NCI-H774 (cell line): ENCODE measurements around the gene WDR38.
"Not testable (repeated sequence)": the region's sequence is repeated elsewhere in the genome, so short reads cannot be mapped to it uniquely, and the experiment has no call there.

Source experiments
- DNase-seq: peaks from one replicate; lab custom pipeline; 2025; lab: John Stamatoyannopoulos, UW

WDR38 gene

GRCh38 chr9:124834591-124834990 is 18.7 kb upstream of the WDR38 start:
- no peak for DNase-seq

- no peak for DNase-seq
These were observed 18.2 kb upstream of the WDR38 start for GRCh38 chr9:124835026-124835557.

GRCh38 chr9:124838132-124838531 is 15.1 kb upstream of the WDR38 start:
- not testable (repeated sequence) for DNase-seq

- DNase-seq: not testable (repeated sequence)
These were observed 14.5 kb upstream of the WDR38 start for GRCh38 chr9:124838567-124839275.

- DNase-seq: no peak
These were observed 13.5 kb upstream of the WDR38 start for GRCh38 chr9:124839612-124840299.

- no peak for DNase-seq
These were observed 12.9 kb upstream of the WDR38 start for GRCh38 chr9:124840300-124840833.

GRCh38 chr9:124841075-124841821 is 12.0 kb upstream of the WDR38 start:
- no peak for DNase-seq

- DNase-seq: no peak
These were observed 9.7 kb upstream of the WDR38 start for GRCh38 chr9:124843456-124844034.

GRCh38 chr9:124844291-124844690 is 9.0 kb upstream of the WDR38 start:
- no peak for DNase-seq

- DNase-seq: not testable (repeated sequence)
These were observed 6.8 kb upstream of the WDR38 start for GRCh38 chr9:124846467-124846866.

- no peak for DNase-seq
These were observed 6.3 kb upstream of the WDR38 start for GRCh38 chr9:124846969-124847368.

GRCh38 chr9:124849801-124850200 is 3.5 kb upstream of the WDR38 start:
- no peak for DNase-seq

GRCh38 chr9:124852121-124852828 is 985 bp upstream of the WDR38 start:
- no peak for DNase-seq

- DNase-seq: no peak
These were observed 414 bp downstream of the WDR38 start for GRCh38 chr9:124853605-124854143.

GRCh38 chr9:124854161-124854560 is 901 bp downstream of the WDR38 start:
- DNase-seq: no peak

- DNase-seq: no peak
These were observed 1.6 kb downstream of the WDR38 start for GRCh38 chr9:124854822-124855221.

GRCh38 chr9:124855566-124855943 is 2.3 kb downstream of the WDR38 start:
- no peak for DNase-seq

- no peak for DNase-seq
These were observed 2.9 kb downstream of the WDR38 start for GRCh38 chr9:124855944-124856765.

GRCh38 chr9:124857533-124858162 is 4.4 kb downstream of the WDR38 start:
- no peak for DNase-seq
